ENCODE results near the gene RPS6KL1. TPM values are rescaled to one million over a fixed set of nuclear protein-coding genes. Genes with fewer than 3 reads are reported as not detected.
A peak's percentile ranks its signal among the peaks of the same experiment; 100 is the strongest.

The RPS6KL1 gene
- total RNA-seq, 1 donor from 2014 or later, result 5.8 TPM

- Mint-ChIP-seq H3K27ac (ENCODE audit: unreplicated experiment) (peak overlapping the region; percentile 22), H3K4me1 (ENCODE audit: low read depth) (peaks cover 16% of the 10 kb centered on the region), H3K36me3 (ENCODE audit: low read depth) (peaks cover 43% of the 10 kb centered on the region), H3K4me3 (ENCODE audit: unreplicated experiment) (no peak overlapping the region), H3K27me3 (ENCODE audit: low read depth) (no peaks in the 10 kb centered on the region), H3K9me3 (ENCODE audit: low read depth) (no peaks in the 10 kb centered on the region)
- no peak for TF ChIP-seq CTCF (IDR thresholded peaks at IDR 0.05)
- no peak for DNase-seq (ENCODE audit: low spot score)
Measured at GRCh38 chr14:74891870-74892269, 31.2 kb downstream of the RPS6KL1 start.

- Mint-ChIP-seq H3K27me3 (ENCODE audit: low read depth) (no peaks in the 10 kb centered on the region), H3K9me3 (ENCODE audit: low read depth) (no peaks in the 10 kb centered on the region), H3K36me3 (ENCODE audit: low read depth) (peaks cover 35% of the 10 kb centered on the region), H3K27ac (ENCODE audit: unreplicated experiment) (no peak overlapping the region), H3K4me1 (ENCODE audit: low read depth) (peaks cover 25% of the 10 kb centered on the region), H3K4me3 (ENCODE audit: unreplicated experiment) (no peak overlapping the region)
- TF ChIP-seq CTCF (IDR thresholded peaks at IDR 0.05), result no peak
- no peak for DNase-seq (ENCODE audit: low spot score)
Measured at GRCh38 chr14:74890262-74890661, 32.8 kb downstream of the RPS6KL1 start.

GRCh38 chr14:74888164-74889158, 34.6 kb downstream of the RPS6KL1 start:
- DNase-seq (ENCODE audit: low spot score), result no peak
- Mint-ChIP-seq H3K4me1 (ENCODE audit: low read depth) (peaks cover 41% of the 10 kb centered on the region), H3K36me3 (ENCODE audit: low read depth) (peaks cover 23% of the 10 kb centered on the region), H3K27ac (ENCODE audit: unreplicated experiment) (no peak overlapping the region), H3K27me3 (ENCODE audit: low read depth) (no peaks in the 10 kb centered on the region), H3K9me3 (ENCODE audit: low read depth) (no peaks in the 10 kb centered on the region), H3K4me3 (ENCODE audit: unreplicated experiment) (no peak overlapping the region)
- TF ChIP-seq CTCF (IDR thresholded peaks at IDR 0.05), result no peak

- DNase-seq (ENCODE audit: low spot score), result no peak
- no peaks in the 10 kb centered on the region for H3K27me3 Mint-ChIP-seq (ENCODE audit: low read depth)
- TF ChIP-seq CTCF (IDR thresholded peaks at IDR 0.05), result no peak
- no peak overlapping the region for H3K4me3 Mint-ChIP-seq (ENCODE audit: unreplicated experiment)
- peaks cover 9% of the 10 kb centered on the region for H3K36me3 Mint-ChIP-seq (ENCODE audit: low read depth)
- H3K9me3 Mint-ChIP-seq (ENCODE audit: low read depth), result no peaks in the 10 kb centered on the region
- no peak overlapping the region for H3K27ac Mint-ChIP-seq (ENCODE audit: unreplicated experiment)
- H3K4me1 Mint-ChIP-seq (ENCODE audit: low read depth), result peaks cover 46% of the 10 kb centered on the region
Measured at GRCh38 chr14:74886001-74886400, 37.1 kb downstream of the RPS6KL1 start.

DNA sequence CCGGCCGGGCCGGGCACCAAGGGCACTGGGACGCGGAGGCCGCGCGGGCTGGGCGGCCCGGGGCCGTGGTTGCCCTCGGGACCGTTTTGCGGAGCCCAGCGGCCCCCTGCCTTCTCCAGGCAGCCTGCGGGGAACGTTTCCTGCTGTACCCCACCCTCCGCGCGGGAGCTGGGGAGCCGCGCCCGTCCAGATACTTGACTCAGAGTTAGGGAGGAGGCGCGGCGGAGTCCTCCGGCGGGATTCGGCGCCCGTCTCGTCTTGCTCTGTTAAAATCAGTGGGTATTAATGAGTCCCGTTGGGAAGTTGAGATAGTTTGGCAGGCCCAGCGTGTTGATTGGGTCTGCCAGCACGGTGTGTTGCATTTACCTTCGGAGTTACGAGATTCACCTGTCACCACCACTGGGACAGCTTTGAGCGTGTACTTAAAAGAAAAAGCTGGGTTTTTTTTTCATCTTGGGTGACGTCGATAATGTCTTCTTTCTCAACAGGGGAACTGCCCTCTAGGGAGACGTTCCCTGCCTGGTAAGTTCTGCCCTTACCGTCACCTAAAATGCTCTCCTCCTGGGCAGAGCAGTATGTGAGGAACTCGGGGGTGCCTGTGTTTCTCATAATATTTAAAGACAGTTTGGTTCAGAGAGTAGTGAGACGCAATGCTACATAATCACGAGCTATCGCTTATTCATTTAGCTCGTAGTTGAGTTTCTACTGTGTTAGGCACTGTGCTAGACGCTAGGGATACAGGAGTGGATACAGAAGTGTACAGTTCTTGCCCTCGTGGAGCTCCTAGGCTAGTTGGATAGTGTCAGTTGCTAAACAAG, 40.7 kb downstream of the RPS6KL1 start:
- H3K36me3 Mint-ChIP-seq (ENCODE audit: low read depth), result no peaks in the 10 kb centered on the region
- TF ChIP-seq CTCF (IDR thresholded peaks at IDR 0.05), result no peak
- no peaks in the 10 kb centered on the region for H3K9me3 Mint-ChIP-seq (ENCODE audit: low read depth)
- H3K4me1 Mint-ChIP-seq (ENCODE audit: low read depth), result peaks cover 46% of the 10 kb centered on the region
- peak overlapping the region; percentile 99 for H3K4me3 Mint-ChIP-seq (ENCODE audit: unreplicated experiment)
- DNase-seq (ENCODE audit: low spot score), result no peak
- H3K27me3 Mint-ChIP-seq (ENCODE audit: low read depth), result no peaks in the 10 kb centered on the region
- H3K27ac Mint-ChIP-seq (ENCODE audit: unreplicated experiment), result peak overlapping the region; percentile 98

Measured in chondrocyte (in vitro differentiated cells).